Limb (tissue), 2 donors: Measurements from ENCODE around the gene ARPC2.

ENCODE experiments used
- DNase-seq, 2 donors: peaks; one replicate each; pipeline ENCODE4 v3.0.0-alpha.2; 2016; ENCODE audit errors: extremely low spot score in 2 of 2

Gene ARPC2

GRCh38 chr2:218289639-218290315 is 72.8 kb downstream of the ARPC2 start:
- no peak for DNase-seq

- DNase-seq, result no peak
Measured at GRCh38 chr2:218290316-218291261, 73.6 kb downstream of the ARPC2 start.

GRCh38 chr2:218291318-218292047 is 74.5 kb downstream of the ARPC2 start:
- DNase-seq, result no peak

GRCh38 chr2:218292048-218293014 is 75.3 kb downstream of the ARPC2 start, which contains the start of gene TMBIM1:
TSS of gene TMBIM1 (minus strand) at chr2:218292503. CDS start at chr2:218282141, 10,362 bp downstream.
- DNase-seq, result peak; percentile 84 to 89

GRCh38 chr2:218293715-218294429 is 76.9 kb downstream of the ARPC2 start:
- DNase-seq, result no peak

GRCh38 chr2:218294430-218295022 is 77.5 kb downstream of the ARPC2 start:
- DNase-seq, result no peak

GRCh38 chr2:218295029-218295428 is 78.0 kb downstream of the ARPC2 start:
- DNase-seq, result no peak

GRCh38 chr2:218296200-218296599 is 79.2 kb downstream of the ARPC2 start:
- no peak for DNase-seq

GRCh38 chr2:218296847-218297246 is 79.9 kb downstream of the ARPC2 start:
- DNase-seq, result no peak

- no peak for DNase-seq
Measured at GRCh38 chr2:218298314-218298875, 81.4 kb downstream of the ARPC2 start.

- DNase-seq, result no peak
Measured at GRCh38 chr2:218300141-218300540, 83.2 kb downstream of the ARPC2 start.

GRCh38 chr2:218301176-218301819 is 84.3 kb downstream of the ARPC2 start:
- peak; percentile 87 to 88 for DNase-seq
